IMR-90 (cell line): Measurements from ENCODE around the gene LAMB1. TPM values are rescaled to one million over a fixed set of nuclear protein-coding genes. Genes with fewer than 3 reads are reported as not detected.

Experiments
- ATAC-seq: fragments of 200-7000 bp; cut with Tn5 transposase; 2 replicates; pipeline ENCODE4 v1.9.1; 2020; ENCODE audit warnings: low read depth, mild to moderate bottlenecking, moderate library complexity
- BruUV-seq: library from RNA; stranded (reverse); fragments of 400-500 nt; replicated peaks from 2 replicates; lab custom pipeline; 2021; lab: Mats Ljungman, UMichigan
- CTCF ChIA-PET: fragments of 300-600 bp; formaldehyde crosslinking; extraction: SDS; loops from one replicate; lab custom pipeline; 2021; ENCODE audit warnings: antibody characterized with exemption; lab: Yijun Ruan, JAX
- POLR2A ChIA-PET: fragments of 300-600 bp; sonication (Branson Sonifier 250); formaldehyde crosslinking; loops from one replicate; lab custom pipeline; 2022; ENCODE audit warnings: antibody characterized with exemption; ENCODE audit not compliant: unreplicated experiment; lab: Charles Lee
- DNase-seq: peaks from one replicate; pipeline ENCODE4 v3.0.0; 2013
- H2AFZ ChIP-seq: replicated peaks from 2 replicates; pipeline ENCODE3; 2013; ENCODE audit warnings: low read length, mild to moderate bottlenecking; ENCODE audit not compliant: poor library complexity
- H2AK5ac ChIP-seq: 2 replicates; pipeline ENCODE4 v1.6.1; 2013; ENCODE audit warnings: low read depth, low read length, inconsistent platforms
- H2AK9ac ChIP-seq: replicated peaks from 2 replicates; pipeline ENCODE3; 2013; ENCODE audit warnings: mild to moderate bottlenecking, low read depth, low read length, moderate library complexity; ENCODE audit not compliant: poor library complexity
- H2BK120ac ChIP-seq: 2 replicates; pipeline ENCODE4 v1.6.1; 2013; ENCODE audit warnings: low read depth, low read length, inconsistent platforms
- H2BK15ac ChIP-seq: 3 replicates; pipeline ENCODE4 v1.6.1; 2013; ENCODE audit warnings: low read depth, low read length, inconsistent platforms
- H2BK20ac ChIP-seq: 2 replicates; pipeline ENCODE4 v1.6.1; 2013; ENCODE audit warnings: low read depth, mild to moderate bottlenecking, inconsistent platforms, low read length, moderate library complexity
- H2BK5ac ChIP-seq: 2 replicates; pipeline ENCODE4 v1.6.1; 2013; ENCODE audit warnings: mild to moderate bottlenecking, low read depth, low read length, inconsistent platforms; ENCODE audit not compliant: poor library complexity, severe bottlenecking
- H3K14ac ChIP-seq: replicated peaks from 2 replicates; pipeline ENCODE4 v1.6.1; 2013; ENCODE audit warnings: low read depth, low read length, inconsistent platforms
- H3K18ac ChIP-seq: 2 replicates; pipeline ENCODE4 v1.6.1; 2013; ENCODE audit warnings: low read depth, low read length, control low read depth
- H3K23ac ChIP-seq: 2 replicates; pipeline ENCODE4 v1.6.1; 2013; ENCODE audit warnings: low read depth, low read length, inconsistent platforms
- H3K27ac ChIP-seq: 2 replicates; pipeline ENCODE4 v1.5.1; 2013; ENCODE audit warnings: mild to moderate bottlenecking, control low read depth, low read length; ENCODE audit not compliant: insufficient read depth
- H3K27me3 ChIP-seq: 2 replicates; pipeline ENCODE4 v1.6.1; 2013; ENCODE audit warnings: low read length; ENCODE audit not compliant: control insufficient read depth, insufficient read depth
- H3K36me3 ChIP-seq: 2 replicates; pipeline ENCODE4 v1.6.1; 2013; ENCODE audit warnings: low read length, mixed read lengths; ENCODE audit not compliant: control insufficient read depth, insufficient read depth
- H3K4ac ChIP-seq: 2 replicates; pipeline ENCODE4 v1.6.1; 2013; ENCODE audit warnings: low read depth, low read length, inconsistent platforms
- H3K4me1 ChIP-seq: 2 replicates; pipeline ENCODE4 v1.6.1; 2013; ENCODE audit warnings: low read length, mixed read lengths; ENCODE audit not compliant: control insufficient read depth, insufficient read depth
- H3K4me2 ChIP-seq: 2 replicates; pipeline ENCODE4 v1.6.1; 2013; ENCODE audit warnings: low read depth, mild to moderate bottlenecking, control low read depth, low read length, moderate library complexity
- H3K4me3 ChIP-seq: 2 replicates; pipeline ENCODE4 v1.5.1; 2013; ENCODE audit warnings: low read depth, mild to moderate bottlenecking, control low read depth, low read length, moderate library complexity; ENCODE audit not compliant: insufficient read depth
- H3K56ac ChIP-seq: 2 replicates; pipeline ENCODE4 v1.6.1; 2013; ENCODE audit warnings: low read length, inconsistent platforms; ENCODE audit not compliant: insufficient read depth; ENCODE audit errors: extremely low read depth
- H3K79me1 ChIP-seq, 2 experiments: 2 replicates each; pipeline ENCODE4 v1.6.1; 2013; ENCODE audit warnings: low read length in 2 of 2, inconsistent platforms in 1 of 2, low read depth in 1 of 2
- H3K9ac ChIP-seq: 2 replicates; pipeline ENCODE4 v1.6.1; 2013; ENCODE audit warnings: low read depth, low read length, control low read depth
- H3K9me1 ChIP-seq: 2 replicates; pipeline ENCODE4 v1.6.1; 2013; ENCODE audit warnings: low read length, inconsistent platforms; ENCODE audit not compliant: insufficient read depth
- H3K9me3 ChIP-seq: 2 replicates; pipeline ENCODE4 v1.6.1; 2013; ENCODE audit warnings: low read length; ENCODE audit not compliant: control insufficient read depth, insufficient read depth
- H4K20me1 ChIP-seq: 2 replicates; pipeline ENCODE4 v1.6.1; 2013; ENCODE audit warnings: low read length, inconsistent platforms; ENCODE audit not compliant: insufficient read depth
- H4K5ac ChIP-seq: 2 replicates; pipeline ENCODE4 v1.6.1; 2013; ENCODE audit warnings: mild to moderate bottlenecking, low read depth, low read length, control low read depth
- H4K8ac ChIP-seq, 2 experiments: 2 replicates each; pipeline ENCODE4 v1.6.1; 2013; ENCODE audit warnings: low read depth in 2 of 2, low read length in 2 of 2, control low read depth in 1 of 2, inconsistent platforms in 1 of 2
- H4K91ac ChIP-seq: 2 replicates; pipeline ENCODE4 v1.6.1; 2013; ENCODE audit warnings: low read depth, low read length, inconsistent platforms; ENCODE audit not compliant: insufficient read depth
- BHLHE40 ChIP-seq: fragments of 150-350 bp; IDR thresholded peaks from 2 replicates; pipeline ENCODE4 v1.6.1; 2016; ENCODE audit warnings: mild to moderate bottlenecking, low read depth, low read length
- CEBPB ChIP-seq: IDR thresholded peaks from 2 replicates; pipeline ENCODE4 v1.6.1; 2012; ENCODE audit warnings: low read depth, low read length, improper control_type of control experiment
- FOS ChIP-seq: fragments of 150-350 bp; IDR thresholded peaks from 2 replicates; pipeline ENCODE4 v1.6.1; 2016; ENCODE audit warnings: low read depth, low read length
- MAFK ChIP-seq: IDR thresholded peaks from 2 replicates; pipeline ENCODE4 v1.6.1; 2012; ENCODE audit warnings: low read depth, low read length, improper control_type of control experiment
- NFE2L2 ChIP-seq: fragments of 150-350 bp; IDR thresholded peaks from 2 replicates; pipeline ENCODE4 v1.6.1; 2016; ENCODE audit warnings: low read depth, mild to moderate bottlenecking, low read length
- RAD21 ChIP-seq: IDR thresholded peaks from 2 replicates; pipeline ENCODE4 v1.6.1; 2012; ENCODE audit warnings: low read length, improper control_type of control experiment
- RFX5 ChIP-seq: IDR thresholded peaks from 2 replicates; pipeline ENCODE4 v1.8.0; 2012; ENCODE audit warnings: low read depth, mild to moderate bottlenecking, low read length, moderate library complexity
- SMC3 ChIP-seq: fragments of 150-350 bp; IDR thresholded peaks from 2 replicates; pipeline ENCODE4 v1.6.1; 2016; ENCODE audit warnings: low read depth, mild to moderate bottlenecking, antibody characterized with exemption, low read length, moderate library complexity
- WGBS, 2 experiments: methylation state at CpG; one replicate each; pipeline versions ENCODE4 v1.1.5 to v1.1.7; 2013; ENCODE audit warnings: missing lambda C conversion rate in 2 of 2; ENCODE audit not compliant: insufficient read length in 1 of 2; ENCODE audit errors: extremely low coverage in 2 of 2; 5-methylcytosine and 5-hydroxymethylcytosine counted together
- dilution Hi-C: fragments of 300-500 bp; cut with HindIII; formaldehyde crosslinking; loops from one replicate; pipeline ENCODE4 v1.14.3; 2018; ENCODE audit warnings: low sequenced_read_pairs; ENCODE audit not compliant: unreplicated experiment
- in situ Hi-C: fragments of 300-500 bp; cut with MboI; formaldehyde crosslinking; loops from 3 replicates; pipeline ENCODE4 v1.14.3; 2019; ENCODE audit warnings: low sequenced_read_pairs, inconsistent platforms, mixed read lengths
- intact Hi-C: fragments of 100-400 bp; cut with micrococcal nuclease; formaldehyde crosslinking; loops from 2 replicates; pipeline ENCODE4 v1.10.0; 2022
- polyA plus RNA-seq, 3 experiments: library from polyadenylated mRNA; depleted of rRNA; stranded (reverse); fragments of >200 nt; gene quantifications; 2 replicates each; pipeline ENCODE4 v1.2.3, GENCODE V29; 2012; ENCODE audit warnings: low replicate concordance in 1 of 3
- total RNA-seq: library from RNA; depleted of rRNA; stranded (reverse); fragments of >200 nt; gene quantifications from 2 replicates; pipeline ENCODE4 v1.2.3, GENCODE V29; 2012
- TF ChIP-seq, protein P1 (sequence below): fragments of 150-350 bp; IDR thresholded peaks from 2 replicates; pipeline ENCODE4 v1.6.1; 2016; ENCODE audit warnings: low read depth, mild to moderate bottlenecking, low read length, moderate library complexity, borderline replicate concordance
- TF ChIP-seq, protein P2 (sequence below): conservative IDR thresholded peaks from 2 replicates; pipeline ENCODE4 v1.5.1; 2012; ENCODE audit warnings: mild to moderate bottlenecking, low read depth, low read length, improper control_type of control experiment

The LAMB1 gene
- total and polyA plus RNA-seq, 2 of the 4 experiments (the other 2 are of a cell fraction) = 114 to 117 TPM

DNA sequence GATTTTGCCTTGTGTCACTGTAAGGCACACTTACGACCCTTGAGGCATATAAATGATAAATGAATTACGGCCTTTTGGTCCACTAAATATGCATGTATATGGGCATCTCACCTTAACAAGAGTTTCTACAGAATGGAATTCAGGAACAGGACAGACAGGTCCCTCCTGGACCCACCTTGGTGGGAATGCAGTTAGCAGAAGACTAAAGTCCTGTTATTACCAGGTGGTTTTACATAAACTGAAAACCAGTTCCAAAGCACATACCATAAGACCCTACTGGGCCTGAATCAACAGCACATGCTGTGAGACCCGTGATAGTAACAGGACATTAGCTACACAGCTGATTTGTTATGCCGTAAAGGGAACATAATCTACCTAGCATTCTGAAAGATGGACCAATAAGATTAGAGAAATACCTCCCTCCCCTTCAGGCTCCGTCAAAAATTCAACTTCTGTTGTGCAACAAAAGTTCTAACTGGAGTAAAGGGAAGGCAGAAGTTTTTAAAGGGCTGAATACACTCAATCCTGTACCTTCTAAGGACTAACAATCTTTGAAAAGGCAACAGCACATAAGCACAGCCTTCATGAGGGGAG lies 24.0 kb downstream of the LAMB1 start:
- no peak overlapping the region for H3K9ac ChIP-seq
- H3K27me3 ChIP-seq = no peaks in the 10 kb centered on the region
- peaks cover 71% of the 10 kb centered on the region for H3K36me3 ChIP-seq
- H3K9me1 ChIP-seq = peaks cover 5% of the 10 kb centered on the region; the same call in 1 of the 2 replicates
- no peak overlapping the region for H3K18ac ChIP-seq
- TF ChIP-seq MAFK (no peak), CEBPB (no peak), RFX5 (no peak), BHLHE40 (no peak), RAD21 (no peak), SMC3 (no peak), NFE2L2 (no peak), FOS (no peak)
- TF ChIP-seq, protein P1, sequence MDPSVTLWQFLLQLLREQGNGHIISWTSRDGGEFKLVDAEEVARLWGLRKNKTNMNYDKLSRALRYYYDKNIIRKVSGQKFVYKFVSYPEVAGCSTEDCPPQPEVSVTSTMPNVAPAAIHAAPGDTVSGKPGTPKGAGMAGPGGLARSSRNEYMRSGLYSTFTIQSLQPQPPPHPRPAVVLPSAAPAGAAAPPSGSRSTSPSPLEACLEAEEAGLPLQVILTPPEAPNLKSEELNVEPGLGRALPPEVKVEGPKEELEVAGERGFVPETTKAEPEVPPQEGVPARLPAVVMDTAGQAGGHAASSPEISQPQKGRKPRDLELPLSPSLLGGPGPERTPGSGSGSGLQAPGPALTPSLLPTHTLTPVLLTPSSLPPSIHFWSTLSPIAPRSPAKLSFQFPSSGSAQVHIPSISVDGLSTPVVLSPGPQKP = no peak
- TF ChIP-seq, protein P2, sequence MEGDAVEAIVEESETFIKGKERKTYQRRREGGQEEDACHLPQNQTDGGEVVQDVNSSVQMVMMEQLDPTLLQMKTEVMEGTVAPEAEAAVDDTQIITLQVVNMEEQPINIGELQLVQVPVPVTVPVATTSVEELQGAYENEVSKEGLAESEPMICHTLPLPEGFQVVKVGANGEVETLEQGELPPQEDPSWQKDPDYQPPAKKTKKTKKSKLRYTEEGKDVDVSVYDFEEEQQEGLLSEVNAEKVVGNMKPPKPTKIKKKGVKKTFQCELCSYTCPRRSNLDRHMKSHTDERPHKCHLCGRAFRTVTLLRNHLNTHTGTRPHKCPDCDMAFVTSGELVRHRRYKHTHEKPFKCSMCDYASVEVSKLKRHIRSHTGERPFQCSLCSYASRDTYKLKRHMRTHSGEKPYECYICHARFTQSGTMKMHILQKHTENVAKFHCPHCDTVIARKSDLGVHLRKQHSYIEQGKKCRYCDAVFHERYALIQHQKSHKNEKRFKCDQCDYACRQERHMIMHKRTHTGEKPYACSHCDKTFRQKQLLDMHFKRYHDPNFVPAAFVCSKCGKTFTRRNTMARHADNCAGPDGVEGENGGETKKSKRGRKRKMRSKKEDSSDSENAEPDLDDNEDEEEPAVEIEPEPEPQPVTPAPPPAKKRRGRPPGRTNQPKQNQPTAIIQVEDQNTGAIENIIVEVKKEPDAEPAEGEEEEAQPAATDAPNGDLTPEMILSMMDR = no peak
- H2AK9ac ChIP-seq = no peak overlapping the region
- BruUV-seq = no TSS peak
- in situ Hi-C loops = no loop called here
- H2BK15ac ChIP-seq = no peak overlapping the region
- no peak overlapping the region for H3K4me3 ChIP-seq
- H3K23ac ChIP-seq = no peak overlapping the region
- dilution Hi-C loops = no loop called here
- no peak overlapping the region for H3K14ac ChIP-seq
- no peak overlapping the region for H2AFZ ChIP-seq
- H4K20me1 ChIP-seq = peaks cover 16% of the 10 kb centered on the region; the same call in 1 of the 2 replicates
- no peak overlapping the region for H4K5ac ChIP-seq
- WGBS, 2 experiments = no CpG with 5 or more reads among the region's 5 CpGs
- peaks cover 3% of the 10 kb centered on the region for H3K4me1 ChIP-seq
- no peak overlapping the region for H2BK120ac ChIP-seq
- DNase-seq (no peak), ATAC-seq (no peak)
- H3K56ac ChIP-seq = no peak overlapping the region
- H3K27ac ChIP-seq = no peak overlapping the region
- H3K9me3 ChIP-seq = no peaks in the 10 kb centered on the region
- H3K4me2 ChIP-seq = no peak overlapping the region
- CTCF ChIA-PET = no interaction called here
- H2AK5ac ChIP-seq = no peak overlapping the region
- POLR2A ChIA-PET = no interaction called here
- no peak overlapping the region for H2BK20ac ChIP-seq
- H4K91ac ChIP-seq = no peak overlapping the region
- intact Hi-C loops = no loop called here
- no peak overlapping the region for H3K4ac ChIP-seq
- H3K79me1 ChIP-seq = peaks cover 0 to 33% of the 10 kb centered on the region in 2 experiments
- no peak overlapping the region for H2BK5ac ChIP-seq
- H4K8ac ChIP-seq = no peak overlapping the region
